Activated naive CD4-positive, alpha-beta T cell (primary cell): ENCODE measurements around the gene HSD11B2.
A peak's percentile ranks its signal among the peaks of the same experiment; 100 is the strongest.

Source experiments
- DNase-seq, 4 experiments: peaks; one replicate each; lab custom pipeline; 2025; lab: John Stamatoyannopoulos, UW

Gene HSD11B2

DNA sequence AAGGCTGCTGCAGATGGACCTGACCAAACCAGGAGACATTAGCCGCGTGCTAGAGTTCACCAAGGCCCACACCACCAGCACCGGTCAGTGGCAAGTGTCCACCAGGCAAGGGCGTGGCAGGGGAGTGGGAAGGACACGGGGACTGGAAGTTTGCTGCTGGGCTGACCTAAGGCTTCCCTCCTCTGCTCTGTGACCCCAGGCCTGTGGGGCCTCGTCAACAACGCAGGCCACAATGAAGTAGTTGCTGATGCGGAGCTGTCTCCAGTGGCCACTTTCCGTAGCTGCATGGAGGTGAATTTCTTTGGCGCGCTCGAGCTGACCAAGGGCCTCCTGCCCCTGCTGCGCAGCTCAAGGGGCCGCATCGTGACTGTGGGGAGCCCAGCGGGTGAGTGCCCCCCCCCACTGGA lies 4.8 kb downstream of the HSD11B2 start:
- no peak for DNase-seq

DNA sequence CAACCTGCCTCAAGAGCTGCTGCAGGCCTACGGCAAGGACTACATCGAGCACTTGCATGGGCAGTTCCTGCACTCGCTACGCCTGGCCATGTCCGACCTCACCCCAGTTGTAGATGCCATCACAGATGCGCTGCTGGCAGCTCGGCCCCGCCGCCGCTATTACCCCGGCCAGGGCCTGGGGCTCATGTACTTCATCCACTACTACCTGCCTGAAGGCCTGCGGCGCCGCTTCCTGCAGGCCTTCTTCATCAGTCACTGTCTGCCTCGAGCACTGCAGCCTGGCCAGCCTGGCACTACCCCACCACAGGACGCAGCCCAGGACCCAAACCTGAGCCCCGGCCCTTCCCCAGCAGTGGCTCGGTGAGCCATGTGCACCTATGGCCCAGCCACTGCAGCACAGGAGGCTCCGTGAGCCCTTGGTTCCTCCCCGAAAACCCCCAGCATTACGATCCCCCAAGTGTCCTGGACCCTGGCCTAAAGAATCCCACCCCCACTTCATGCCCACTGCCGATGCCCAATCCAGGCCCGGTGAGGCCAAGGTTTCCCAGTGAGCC lies 5.8 kb downstream of the HSD11B2 start:
- DNase-seq, result no peak

DNA sequence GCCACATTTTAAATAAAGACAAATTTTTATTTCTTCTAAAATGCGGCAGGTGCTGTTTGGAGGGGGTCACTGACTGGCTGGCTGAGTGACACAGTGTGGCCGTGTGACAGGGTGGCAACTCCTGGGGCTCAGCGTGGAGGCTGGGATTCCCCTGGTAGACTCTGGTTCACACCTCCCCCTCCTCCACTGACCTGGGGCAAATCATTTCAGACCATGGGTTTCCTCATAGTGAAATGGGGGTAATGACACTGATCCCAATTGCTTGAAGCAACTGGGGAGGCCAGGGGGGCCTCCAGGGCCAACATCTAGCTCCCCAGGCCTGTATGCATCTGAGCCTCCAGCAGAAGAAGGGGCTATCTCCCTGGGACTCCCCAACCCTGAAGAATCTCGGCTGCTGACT lies 6.6 kb downstream of the HSD11B2 start:
- DNase-seq, result no peak

DNA sequence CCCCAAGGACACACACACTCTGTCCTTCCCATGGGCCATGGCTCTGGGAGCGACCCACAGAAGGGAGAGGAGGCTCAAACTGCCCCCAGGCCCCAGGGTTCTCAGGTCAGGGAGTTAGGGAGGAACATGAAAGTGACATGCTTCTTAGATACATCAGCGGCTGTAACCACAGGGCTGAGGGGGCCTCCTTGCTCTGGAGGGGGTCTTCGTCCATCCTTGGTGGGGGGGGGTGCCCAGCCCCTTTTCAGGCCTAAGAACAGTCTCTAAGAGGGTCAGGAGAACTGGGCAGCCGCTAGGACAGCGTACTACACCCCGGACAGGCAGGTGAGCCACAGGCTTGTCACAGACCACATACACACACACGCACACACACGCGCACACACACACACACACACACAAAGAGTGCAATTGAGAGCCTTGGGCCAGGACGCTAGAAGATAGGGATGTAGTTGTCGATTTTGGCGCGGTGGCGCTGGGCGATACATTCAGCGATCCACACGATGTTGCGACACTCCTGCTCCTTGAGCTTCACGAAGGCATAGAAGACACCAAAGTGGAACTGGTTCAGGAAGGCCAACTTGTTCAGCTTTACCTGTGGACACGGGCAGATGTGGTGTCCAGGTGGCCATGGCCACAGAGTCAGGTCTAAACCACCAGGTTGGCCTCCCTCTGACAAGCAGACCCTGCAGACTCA lies 7.3 kb downstream of the HSD11B2 start:
- no peak for DNase-seq

GRCh38 chr16:67438824-67439393 lies 8.0 kb downstream of the HSD11B2 start:
- no peak for DNase-seq

DNA sequence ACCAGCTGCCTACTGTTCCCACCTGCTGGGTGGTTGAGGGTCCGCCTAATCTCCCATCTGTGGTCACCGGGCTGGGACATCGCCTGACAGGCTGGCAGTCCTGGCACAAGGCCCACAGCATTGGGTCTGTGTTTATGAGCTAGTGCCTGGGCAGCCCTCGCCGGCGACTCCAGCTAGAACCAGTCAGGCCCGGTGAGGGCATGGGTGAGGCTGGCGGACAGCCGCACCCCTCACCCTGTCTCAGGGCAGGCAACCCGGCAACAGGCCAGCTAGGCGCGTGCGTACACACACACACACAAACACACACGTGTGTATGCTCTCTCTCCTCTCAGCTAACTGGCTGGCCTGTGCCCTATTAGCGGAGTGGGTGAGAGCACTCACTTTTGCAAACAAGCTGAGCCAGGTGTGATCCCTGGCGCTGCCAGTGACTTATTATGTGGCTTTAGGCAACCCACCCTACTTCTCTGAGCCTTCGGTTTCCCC lies 10.4 kb downstream of the HSD11B2 start:
- no peak for DNase-seq

DNA sequence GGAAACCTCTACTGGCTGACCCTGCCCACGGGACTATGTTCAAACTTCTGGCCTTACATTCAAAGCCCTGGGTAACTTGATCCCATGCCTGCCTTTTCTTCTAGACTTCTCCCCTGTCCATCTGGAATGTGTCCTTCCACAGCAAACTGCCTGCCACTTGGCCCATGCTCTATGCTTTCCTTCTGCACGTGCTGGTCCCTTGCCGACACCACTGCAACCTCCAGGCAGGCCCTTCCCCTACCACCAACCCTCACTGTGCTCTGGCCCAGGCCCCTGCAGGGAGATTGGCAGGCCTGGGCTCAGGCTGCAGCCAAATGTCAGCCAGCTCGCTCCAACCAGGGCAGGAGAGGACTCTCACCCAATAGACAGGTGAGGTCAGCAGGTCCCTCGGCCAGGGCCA lies 11.0 kb downstream of the HSD11B2 start:
- DNase-seq, result no peak

- no peak for DNase-seq
These were observed 11.8 kb downstream of the HSD11B2 start for GRCh38 chr16:67442581-67443255.

GRCh38 chr16:67443265-67443664 lies 12.3 kb downstream of the HSD11B2 start:
- DNase-seq, result no peak

- DNase-seq, result no peak
These were observed 13.6 kb downstream of the HSD11B2 start for GRCh38 chr16:67444259-67445125.

- no peak for DNase-seq
These were observed 14.2 kb downstream of the HSD11B2 start for GRCh38 chr16:67445126-67445426.

- no peak for DNase-seq
These were observed 14.6 kb downstream of the HSD11B2 start for GRCh38 chr16:67445441-67445912.

DNA sequence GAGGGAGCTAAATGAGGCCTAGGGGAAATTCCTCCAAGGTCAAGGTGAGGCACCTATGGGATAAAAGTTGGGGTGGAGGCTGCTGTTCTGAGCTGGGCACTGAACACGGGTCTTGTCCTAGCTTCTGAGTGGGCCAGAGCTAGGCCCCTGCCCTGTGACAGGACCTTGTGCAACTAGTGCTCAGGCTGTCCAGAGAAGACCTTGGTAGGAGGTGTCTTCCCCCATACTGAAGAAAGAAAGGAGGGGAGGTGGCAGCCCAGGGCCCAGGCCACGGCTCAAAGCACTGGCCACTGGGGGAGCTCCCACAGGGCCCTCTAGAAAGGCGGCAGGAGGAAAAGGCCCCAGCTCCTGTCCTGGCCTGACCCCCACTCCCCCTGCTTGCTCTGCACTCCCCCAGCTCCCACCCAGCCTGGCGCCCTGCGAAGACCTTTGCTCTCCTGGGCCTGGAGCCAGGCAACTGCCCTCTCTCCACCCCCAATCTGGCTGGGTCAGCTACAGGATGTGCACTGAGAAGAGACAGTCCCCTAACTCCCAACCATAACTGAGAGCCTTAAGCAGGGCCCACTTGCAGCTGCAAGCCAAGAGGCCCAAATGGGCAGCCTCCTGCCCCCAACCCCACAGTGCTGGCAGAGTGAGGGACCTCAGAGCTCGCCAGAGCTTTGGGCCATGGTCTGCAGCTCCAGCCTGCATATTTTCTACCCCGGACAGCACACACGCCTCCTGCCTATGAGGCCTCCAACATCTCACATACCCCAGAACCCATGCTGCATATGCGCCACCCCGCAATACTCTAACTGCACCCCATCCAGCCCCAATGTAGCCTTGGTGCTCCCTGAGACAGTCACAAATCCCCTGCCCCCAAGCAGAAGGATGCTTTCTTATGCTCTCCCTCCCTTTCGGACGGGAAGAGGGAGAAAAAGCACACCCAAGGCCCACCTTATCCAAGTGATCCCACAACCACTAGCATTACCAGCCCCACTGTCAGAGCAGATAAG lies 15.3 kb downstream of the HSD11B2 start:
- DNase-seq, result no peak

DNA sequence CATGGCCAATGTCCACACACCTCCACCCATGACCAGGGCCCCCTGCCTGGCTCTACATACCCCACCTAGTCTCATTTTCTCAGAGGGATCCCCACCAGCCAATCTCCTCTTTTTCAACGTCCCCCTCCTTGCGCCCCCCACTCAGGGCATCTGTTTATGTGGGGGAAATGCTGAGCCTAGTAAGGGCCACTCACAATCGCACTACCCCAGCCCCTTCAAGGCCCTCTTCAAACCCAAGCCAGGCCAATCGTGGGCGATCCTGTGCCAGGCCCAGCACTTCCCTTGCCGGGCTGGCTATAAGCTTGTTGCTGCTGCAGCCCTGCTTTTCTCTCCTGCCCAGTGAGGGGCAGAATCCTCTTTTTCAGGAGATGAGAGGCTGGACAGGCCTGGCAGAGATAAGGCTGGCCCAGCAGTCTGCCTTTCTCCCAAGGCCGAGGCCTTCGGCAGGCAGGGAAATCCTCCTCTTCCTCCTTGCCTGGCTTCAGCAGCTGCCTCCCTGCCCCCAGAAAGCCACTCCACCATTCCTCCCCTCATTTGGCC lies 16.1 kb downstream of the HSD11B2 start:
- no peak for DNase-seq

GRCh38 chr16:67447508-67448076 lies 16.7 kb downstream of the HSD11B2 start:
- peak in 3 of 4 experiments; percentile 16 to 28 (median 25) for DNase-seq

- no peak for DNase-seq
These were observed 17.7 kb downstream of the HSD11B2 start for GRCh38 chr16:67448580-67448979.

DNA sequence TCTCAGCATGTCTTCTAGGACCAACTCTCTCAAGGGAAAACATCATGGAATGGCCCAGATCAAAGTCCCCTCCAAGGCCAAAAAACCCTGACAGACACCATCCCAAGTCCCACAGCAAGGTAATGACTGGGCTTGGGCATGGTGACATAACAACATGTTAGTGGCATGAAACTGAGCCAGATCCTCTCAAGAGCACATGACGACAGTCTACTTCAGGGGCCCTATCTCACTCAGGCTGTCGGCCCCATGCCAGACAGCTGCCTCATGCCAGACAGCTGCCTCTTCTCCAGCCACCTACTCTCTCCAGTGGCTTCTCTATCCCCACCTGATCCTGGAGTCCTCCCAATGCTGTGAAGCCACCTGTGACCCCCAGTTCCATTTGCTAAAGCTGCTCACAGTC lies 18.4 kb downstream of the HSD11B2 start:
- no peak for DNase-seq

DNA sequence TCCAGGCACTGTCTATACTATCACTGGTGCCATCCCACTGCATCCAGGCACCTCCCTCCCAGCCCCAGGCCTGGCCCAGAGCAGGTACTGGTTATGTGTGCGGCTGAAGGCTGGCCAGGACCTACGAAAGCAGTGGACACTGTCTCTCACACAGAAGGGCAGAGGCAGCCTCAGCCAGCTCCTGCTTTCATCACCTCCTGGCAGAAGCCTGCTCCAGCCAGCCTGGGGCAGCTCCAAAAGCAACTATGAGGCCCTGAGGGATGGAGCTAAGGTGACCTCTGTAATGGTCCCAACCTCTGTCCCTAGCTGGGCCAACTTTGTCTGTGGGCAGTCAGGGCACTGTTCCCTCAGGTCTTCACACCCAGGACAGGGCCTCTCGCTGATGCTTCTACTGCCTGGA lies 18.8 kb downstream of the HSD11B2 start:
- DNase-seq, result no peak

GRCh38 chr16:67451061-67451703 lies 20.3 kb downstream of the HSD11B2 start:
- DNase-seq, result no peak
